Stimulated activated CD8-positive, alpha-beta memory T cell treated with anti-CD3 and anti-CD28 coated beads, Interleukin-2, amount 100 ng/mL, for 48 hours (primary cell): ENCODE measurements around the gene SLC9C2.
"Not testable (repeated sequence)": the region's sequence is repeated elsewhere in the genome, so short reads cannot be mapped to it uniquely, and the experiment has no call there.

Experiments used
- DNase-seq, 2 donors: peaks; one replicate each; pipeline ENCODE4 v3.0.0-alpha.2; 2020; ENCODE audit warnings: low read depth in 2 of 2

SLC9C2 gene

GRCh38 chr1:173489149-173489600 lies 113.7 kb downstream of the SLC9C2 start:
- no peak for DNase-seq

- no peak for DNase-seq
These were observed 114.9 kb downstream of the SLC9C2 start for GRCh38 chr1:173488001-173488400.

DNA sequence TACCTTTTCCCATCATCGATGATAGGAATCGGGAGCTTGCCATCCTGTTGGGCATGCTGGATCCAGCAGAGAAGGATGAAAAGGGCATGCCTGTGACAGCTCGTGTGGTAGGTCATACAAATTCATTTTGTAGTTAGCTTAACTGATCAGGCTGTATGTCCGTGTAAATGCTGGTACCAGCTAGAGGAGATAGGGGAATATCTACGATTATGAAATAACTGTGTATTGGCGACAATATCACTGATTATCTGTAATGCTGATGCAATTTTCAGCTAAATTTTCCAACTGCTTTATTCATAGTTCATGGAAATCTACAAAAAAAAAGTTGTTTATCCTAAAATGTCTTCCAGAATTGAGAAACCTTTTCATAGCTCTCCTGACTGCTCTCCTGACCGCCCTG lies 117.5 kb downstream of the SLC9C2 start:
- DNase-seq, result no peak

GRCh38 chr1:173484276-173484675 lies 118.6 kb downstream of the SLC9C2 start:
- DNase-seq, result no peak

- no peak for DNase-seq
These were observed 120.2 kb downstream of the SLC9C2 start for GRCh38 chr1:173482683-173483082.

DNA sequence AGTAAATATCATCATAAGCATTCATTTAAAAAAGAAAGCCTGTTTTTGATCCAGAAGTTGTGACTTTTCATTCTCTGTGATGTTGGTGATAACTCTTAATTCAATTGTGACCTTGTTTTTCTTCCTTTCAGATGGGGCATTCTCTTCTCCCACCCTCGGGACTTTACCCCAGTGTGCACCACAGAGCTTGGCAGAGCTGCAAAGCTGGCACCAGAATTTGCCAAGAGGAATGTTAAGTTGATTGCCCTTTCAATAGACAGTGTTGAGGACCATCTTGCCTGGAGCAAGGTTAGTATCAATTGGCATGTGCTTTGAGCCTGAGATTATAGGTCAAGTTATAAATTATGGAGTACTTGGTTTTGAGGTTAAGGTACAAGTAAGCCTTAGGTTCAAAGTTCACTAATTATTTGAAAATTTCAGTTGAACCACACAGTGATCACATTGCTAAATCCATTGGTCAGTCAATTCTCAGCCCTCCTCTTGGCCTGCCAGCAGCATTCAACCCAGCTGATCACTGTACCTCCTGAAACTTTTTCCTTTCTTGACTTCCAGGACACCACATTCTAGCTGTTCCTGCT lies 121.6 kb downstream of the SLC9C2 start:
- no peak for DNase-seq

GRCh38 chr1:173479649-173480048 lies 123.2 kb downstream of the SLC9C2 start:
- DNase-seq, result no peak

GRCh38 chr1:173478094-173478674 lies 124.7 kb downstream of the SLC9C2 start:
- DNase-seq, result no peak

GRCh38 chr1:173477286-173478093 lies 125.4 kb downstream of the SLC9C2 start, which contains the start of gene PRDX6:
Gene PRDX6 (plus strand): TSS chr1:173477335. CDS start chr1:173477398, 63 bp downstream.
- peak in 1 of 2 donors; percentile 79 for DNase-seq

GRCh38 chr1:173476665-173477285 lies 126.1 kb downstream of the SLC9C2 start:
- peak; percentile 56 to 78 for DNase-seq

DNA sequence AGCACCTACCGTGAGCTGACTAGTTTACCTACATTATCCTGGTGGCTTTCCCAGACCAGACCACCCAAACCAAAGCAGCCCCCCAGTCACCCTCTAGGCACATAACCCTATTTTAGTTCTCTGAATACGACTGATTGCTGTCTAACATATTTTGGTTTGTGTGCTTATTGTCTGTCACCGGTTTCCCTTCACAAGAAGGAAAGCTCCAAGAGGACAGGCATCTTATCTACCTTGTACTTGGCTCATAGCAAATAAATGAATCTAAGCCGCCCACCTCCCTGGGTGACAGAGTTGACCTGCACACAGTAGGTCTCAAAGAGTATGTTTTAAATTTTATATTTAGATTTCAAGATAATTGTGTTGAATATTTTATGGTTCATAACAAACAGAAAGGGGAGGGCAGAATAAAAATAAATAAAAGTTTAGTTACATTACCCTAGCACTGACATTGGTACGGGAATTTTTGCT lies 126.6 kb downstream of the SLC9C2 start:
- DNase-seq, result no peak

GRCh38 chr1:173475564-173476196 lies 127.2 kb downstream of the SLC9C2 start:
- no peak for DNase-seq

- not testable (repeated sequence) for DNase-seq
These were observed 128.0 kb downstream of the SLC9C2 start for GRCh38 chr1:173474780-173475421.

- no peak for DNase-seq
These were observed 128.6 kb downstream of the SLC9C2 start for GRCh38 chr1:173474097-173474779.

- DNase-seq, result no peak
These were observed 129.3 kb downstream of the SLC9C2 start for GRCh38 chr1:173473599-173474011.

DNA sequence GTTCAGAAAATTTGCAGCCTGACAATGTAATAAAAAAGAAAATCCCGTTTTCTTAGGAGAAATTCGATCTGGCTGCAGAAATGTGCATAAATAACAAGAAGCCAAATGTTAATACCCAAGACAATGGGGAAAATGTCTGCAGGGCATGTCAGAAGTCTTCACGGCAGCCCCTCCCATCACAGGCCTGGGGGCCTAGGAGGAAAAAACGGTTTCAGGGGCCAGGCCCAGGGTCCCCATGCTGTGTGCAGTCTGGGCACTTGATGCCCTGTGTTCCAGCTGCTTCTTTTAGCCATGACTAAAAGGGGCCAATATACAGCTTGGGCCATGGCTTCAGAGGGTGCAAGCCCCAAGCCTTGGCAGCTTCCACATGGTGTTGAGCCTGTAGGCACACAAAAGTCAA lies 132.3 kb downstream of the SLC9C2 start:
- DNase-seq, result no peak

GRCh38 chr1:173469656-173470055 lies 133.2 kb downstream of the SLC9C2 start:
- DNase-seq, result no peak

GRCh38 chr1:173467426-173467825 lies 135.4 kb downstream of the SLC9C2 start:
- no peak for DNase-seq

DNA sequence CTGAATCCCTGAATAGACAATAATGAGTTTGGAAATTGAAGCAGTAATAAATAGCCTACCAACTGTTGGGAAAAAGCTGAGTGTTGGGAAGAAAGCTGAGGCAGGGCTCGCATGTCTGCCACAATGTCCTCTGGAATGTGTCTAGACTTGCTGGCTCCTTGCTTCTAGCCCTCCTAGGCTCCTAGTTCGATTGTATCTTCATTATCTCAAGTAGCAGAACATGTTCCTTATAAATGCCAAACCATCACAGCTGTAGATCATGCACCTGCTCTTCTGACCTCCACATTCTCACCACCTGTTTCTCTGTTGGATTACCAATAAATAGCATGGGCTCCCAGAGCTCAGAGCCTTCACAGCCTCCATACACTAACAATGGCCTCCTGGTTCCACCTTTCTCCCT lies 138.7 kb downstream of the SLC9C2 start:
- DNase-seq, result not testable (repeated sequence)

- DNase-seq, result not testable (repeated sequence)
These were observed 140.2 kb downstream of the SLC9C2 start for GRCh38 chr1:173462666-173463065.

DNA sequence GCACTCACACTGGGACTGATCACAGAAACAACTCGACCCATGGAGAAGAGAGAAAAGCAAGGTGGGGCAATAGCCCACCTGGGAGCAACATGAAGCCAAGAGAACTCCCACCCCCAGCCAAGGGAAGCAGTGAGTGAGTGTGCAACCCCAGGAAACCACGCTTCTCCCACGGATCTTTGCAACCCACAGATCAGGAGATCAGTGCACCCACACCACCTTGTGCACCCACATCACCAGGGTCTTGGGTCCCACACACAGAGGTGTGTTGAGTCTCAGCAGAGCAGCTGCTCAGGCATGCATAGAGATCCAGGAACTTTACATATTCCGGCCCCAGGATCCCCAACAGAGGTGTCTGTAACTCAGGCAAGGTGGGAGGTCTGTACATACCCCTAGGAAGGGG lies 143.0 kb downstream of the SLC9C2 start:
- no peak for DNase-seq
